Anterior cingulate cortex (tissue), 58 donors: Measurements from ENCODE around the gene MRPS18A.
A peak's percentile ranks its signal among the peaks of the same experiment; 100 is the strongest.
"Not testable (repeated sequence)": the region's sequence is repeated elsewhere in the genome, so short reads cannot be mapped to it uniquely, and the experiment has no call there.

Source experiments
- DNase-seq, 58 donors: peaks; one replicate each; lab custom pipeline; 2025; lab: John Stamatoyannopoulos, UW

MRPS18A gene

DNA sequence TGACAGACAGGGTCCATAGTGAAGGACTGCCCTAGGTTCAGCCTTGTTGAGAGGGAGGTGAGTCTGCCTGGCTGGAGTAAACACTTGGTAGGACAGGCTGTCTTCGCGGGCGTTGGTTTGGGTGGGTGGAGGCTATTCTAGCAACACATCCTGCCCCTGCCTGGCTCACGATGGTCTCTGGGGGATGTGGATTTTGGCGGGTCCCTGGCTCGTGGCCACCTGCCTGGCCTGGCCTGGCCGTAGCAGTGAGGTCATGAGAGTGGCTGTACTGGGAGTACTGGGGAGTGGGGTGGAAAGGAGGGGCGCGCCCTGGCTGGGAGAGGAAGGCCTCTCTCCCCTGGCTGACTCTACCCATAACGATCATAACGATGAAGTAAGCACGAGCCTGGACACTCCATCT is 30.2 kb upstream of the MRPS18A start:
- no peak for DNase-seq

DNA sequence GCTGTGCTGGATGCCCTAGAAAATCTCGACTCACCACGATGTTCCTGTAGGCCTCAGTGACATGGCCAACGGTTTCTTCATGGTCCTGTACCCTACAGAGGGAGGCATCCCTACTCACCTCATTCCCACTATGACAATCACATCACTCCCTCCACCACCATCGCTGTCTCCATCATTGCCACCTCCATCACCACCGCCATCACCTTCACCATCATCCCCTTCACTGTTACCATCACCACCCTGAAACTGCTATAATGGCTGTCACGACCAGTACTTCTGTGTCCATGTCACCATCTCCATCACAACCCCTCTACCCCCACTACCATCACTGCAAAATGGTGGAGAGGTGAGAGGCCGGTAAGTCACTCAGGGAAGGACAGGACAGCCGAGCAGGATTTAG is 29.8 kb upstream of the MRPS18A start:
- no peak for DNase-seq

DNA sequence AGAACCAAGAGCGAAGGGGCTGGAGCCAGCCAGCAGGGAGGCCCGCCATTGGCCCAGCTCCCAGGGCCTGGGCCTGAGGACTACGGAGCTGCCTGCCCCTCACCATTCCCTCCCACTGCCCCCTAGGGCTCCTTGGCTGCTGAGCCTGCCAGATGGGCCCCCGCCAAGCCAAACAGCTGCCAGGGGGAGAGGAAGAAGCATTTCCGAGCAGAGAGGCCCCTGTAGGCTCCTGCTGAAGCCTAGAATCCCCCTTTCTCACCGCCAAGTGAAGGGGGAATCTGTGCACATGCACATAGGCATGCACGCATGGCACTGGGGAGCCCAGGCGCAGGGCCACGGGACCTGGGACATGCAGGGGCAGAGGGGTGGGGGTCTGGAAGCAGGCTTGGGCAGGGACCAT is 28.5 kb upstream of the MRPS18A start:
- peak in 28 of 58 donors; percentile 5 to 70 (median 24) for DNase-seq

DNA sequence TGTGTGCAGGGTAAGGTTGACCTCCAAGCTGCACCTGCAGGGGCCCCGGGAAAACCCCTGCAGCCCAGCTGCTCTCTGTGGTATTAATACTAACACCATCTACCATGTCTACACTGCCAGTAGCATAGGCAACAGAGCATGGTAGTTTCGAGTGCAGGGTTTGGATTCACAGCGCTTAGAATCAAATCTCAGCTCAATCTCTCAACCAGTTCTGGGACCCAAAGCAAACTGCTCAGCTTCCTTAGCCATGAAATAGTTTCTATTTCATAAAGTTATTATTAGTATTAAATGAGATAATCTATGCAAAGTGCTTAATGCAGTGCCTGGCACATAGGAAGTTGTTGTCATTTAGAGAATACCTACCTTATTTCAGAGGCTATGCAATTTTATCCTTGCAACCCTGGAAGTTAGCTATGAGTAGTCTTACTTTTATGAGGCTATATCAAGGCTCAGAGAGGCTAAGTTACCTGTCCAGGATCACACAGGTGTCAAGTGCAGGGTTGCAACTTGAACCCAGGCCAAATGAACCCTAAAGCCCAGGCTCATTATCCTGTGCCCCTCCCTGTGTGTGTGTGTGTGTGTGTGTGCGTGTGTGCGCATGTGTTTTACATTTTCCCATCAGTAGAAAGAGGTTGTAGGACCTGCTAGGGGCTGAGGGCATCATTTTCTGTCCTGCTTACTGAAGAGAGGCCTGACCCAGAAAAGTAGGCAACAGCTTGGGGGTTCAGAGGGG is 27.6 kb upstream of the MRPS18A start:
- DNase-seq = no peak

DNA sequence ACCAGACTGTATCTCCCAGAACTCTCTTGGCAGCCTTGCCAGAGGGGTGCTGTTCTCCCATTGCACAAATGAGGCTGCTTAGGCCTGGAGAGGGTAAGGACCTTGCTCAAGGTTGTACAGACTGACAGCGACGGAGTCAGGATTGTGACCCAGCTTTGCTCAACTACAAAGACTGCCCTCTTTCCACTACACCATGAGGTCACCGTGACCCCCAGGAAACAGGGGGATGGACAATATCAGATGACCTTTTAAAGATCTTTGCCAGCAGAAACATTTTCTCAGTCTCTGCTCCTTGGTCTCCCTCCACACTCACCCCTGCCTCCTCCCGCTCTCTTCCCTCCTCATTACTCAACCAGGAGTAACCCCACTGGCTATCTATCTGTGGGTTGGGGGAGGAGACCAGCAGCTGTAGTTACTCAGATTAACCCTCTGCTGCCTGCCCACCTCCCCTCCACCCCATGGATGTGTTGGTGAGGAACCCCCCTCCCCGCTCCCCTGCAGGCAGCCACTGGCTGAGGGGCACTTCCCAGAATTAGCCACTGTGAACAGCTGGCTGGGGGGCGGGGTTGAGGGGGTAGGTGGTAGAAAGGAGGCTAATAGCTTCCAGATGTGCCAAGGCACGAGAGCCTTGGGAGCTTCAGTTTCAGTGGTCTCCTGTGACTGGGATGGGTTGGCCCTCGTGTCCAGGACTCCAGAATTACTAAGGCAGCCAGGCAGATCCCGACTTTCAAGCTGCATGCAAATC is 26.9 kb upstream of the MRPS18A start:
- DNase-seq = no peak

DNA sequence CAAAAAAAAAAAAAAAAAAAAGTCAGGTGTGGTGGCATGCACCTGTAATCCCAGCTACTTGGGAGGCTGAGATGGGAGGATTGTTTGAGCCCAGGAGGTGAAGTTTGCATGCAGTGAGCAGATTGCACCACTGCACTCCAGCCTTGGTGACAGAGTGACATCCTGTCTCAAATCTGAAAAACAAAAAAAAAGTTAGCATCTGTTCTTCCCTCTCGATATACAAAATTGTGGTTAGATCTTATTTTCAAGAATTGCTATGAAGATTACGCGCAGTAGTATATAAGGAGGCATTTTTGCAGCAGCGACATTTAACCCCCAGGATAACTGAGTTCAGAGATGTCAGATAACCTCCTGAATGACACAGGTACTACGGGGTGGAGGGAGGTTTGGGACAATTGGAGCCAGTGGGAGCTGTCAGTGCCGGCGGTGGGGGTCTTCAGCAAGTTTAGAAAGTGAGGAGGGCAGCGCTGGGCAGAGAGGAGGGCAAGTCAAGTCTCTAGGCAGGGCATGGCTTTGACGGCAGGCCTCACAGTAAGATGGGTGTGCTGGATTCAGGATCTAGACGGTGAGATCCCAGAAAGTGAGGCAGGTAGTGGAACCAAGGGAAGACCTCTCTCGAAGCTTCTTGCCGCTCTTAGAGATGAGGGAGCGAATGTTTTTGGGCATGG is 26.2 kb upstream of the MRPS18A start:
- no peak for DNase-seq

DNA sequence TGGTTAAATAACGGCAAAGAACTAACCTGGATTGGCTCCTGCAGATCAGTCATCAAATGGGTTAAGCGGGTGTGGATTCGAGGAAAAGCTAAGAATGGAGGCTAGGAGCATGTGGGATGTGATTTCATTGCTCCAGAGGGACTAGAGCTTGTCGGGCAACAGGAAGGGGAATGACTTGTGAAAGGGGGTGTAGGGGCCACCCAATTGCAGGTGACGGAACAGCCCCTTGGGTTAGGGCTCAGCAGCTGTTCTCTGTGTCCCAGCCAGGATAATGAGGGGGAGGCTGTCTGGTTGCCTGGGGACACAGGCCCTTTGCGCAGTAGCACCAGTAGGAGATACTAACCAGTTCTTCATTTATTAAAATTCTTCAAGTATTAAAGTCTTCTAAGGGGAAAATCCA is 25.0 kb upstream of the MRPS18A start:
- no peak for DNase-seq

DNA sequence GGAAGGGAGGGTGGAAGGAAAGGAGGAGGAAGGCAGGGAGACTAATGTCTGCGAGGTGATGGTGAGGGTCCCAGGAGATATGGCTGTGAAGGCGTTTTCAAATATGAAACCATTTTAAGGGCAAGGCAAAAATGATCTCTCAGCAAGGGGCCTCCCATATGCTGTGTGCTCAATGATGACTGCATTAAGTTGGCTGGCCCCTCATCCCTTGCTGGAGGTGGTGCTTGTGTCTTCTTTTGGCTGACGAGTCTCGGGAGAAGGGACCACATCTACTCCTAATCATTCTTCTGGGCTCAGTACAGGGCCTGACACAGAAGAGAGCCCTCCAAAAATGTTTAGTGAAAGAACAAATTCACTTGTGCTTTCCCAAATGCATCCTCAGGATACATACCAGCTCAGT is 23.0 kb upstream of the MRPS18A start:
- no peak for DNase-seq

DNA sequence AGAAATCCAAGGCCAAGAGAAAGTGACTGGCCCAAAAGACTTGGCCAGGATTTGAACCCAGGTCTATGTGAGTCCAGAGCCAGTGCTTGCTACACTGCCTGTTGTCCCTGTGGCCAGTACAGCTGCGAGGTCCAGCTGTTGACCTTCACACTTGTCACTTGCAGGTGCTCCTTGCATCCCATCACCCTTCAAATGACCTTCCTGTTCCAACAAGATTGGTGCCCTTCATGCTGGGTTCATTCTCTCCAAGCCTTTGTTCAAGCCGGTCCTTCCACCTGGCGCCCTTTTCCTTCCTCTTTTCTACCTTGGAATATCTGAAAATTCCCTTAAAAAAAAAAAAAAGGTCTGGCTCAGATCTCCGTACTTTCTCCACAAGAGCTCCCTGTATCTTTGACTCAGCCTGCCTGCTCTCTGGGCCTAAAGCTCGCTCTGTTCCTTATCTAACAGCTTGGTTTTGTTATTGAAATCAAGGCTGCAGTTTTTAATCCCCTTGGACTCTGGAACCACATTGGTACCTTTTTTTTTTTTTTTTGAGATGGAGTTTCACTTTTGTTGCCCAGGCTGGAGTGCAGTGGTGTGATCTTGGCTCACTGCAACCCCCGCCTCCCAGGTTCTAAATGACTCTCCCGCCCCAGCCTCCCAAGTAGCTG is 22.2 kb upstream of the MRPS18A start:
- DNase-seq = no peak

DNA sequence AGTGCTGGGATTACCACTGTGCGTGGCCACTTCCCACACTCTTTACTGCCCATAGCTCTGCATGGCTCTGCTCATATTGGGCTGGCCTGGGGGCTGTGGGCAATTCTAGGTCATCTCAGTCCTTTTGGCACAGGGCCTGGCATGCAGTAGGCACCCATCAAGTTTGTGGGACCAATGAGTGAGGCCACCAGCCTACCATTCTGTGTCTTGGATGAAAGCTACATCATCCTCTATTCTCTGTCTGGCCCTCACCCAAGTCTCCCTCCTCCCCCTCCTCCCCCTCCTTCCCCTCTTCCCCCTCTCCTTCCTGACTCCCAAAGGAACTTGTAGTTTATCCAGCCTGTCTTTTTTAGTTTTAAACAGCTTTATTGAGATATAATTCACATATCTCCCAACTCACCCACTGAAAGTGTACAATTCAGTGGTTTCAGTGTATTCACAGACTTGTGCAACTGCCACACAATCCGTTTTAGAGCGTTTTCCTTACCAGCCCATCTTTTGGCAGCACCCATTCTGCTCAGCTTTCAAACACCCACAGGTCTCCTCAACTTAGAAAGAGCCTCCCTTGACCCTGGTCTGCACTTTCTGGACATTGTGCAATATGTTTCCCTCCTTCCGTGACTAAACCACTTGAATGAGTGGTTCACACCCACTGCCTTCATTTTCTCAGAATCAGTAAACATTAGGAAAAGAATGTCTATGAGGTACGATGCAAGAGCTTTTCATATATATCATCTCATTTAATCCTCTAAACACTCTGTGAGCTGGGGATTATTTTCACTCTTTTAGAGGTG is 21.5 kb upstream of the MRPS18A start:
- DNase-seq = no peak

DNA sequence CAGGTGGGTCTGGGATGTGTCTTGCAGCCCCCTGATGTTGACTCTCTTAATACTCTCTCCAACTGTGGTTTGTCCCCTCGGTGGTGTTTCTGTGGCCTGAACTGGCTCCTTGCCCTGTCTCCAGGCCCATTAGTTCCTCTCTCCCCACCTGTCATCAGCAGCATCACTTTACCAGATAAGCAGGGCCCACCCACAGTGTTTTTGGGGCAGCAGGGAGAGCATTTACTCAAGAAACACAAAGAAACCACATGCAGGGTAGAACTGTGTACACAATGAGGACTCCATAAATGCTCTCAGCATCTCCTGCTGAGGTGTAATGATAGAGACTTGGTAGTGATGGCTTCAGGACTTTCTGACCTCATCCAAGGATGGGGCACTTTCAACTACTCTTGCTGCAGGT is 20.2 kb upstream of the MRPS18A start:
- DNase-seq = no peak

DNA sequence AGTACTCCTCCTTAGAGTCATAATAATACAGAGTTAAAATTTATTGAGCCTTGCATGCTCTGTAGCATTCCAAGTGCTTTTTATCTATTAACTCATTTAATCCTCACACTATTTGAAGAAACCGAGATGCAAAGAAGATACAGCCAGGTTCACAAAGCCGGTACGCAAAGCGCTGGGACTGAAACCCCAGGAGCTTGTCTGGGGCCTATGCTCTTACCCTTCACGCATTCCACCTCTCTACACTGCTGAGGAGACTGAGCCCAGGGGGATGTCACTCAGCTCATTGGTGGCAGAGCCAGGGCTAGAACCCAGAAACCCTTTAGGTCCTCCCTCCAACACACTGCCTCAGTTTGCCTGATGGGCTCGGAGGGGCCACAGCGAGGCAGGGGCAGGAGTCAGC is 19.7 kb upstream of the MRPS18A start:
- DNase-seq = no peak

DNA sequence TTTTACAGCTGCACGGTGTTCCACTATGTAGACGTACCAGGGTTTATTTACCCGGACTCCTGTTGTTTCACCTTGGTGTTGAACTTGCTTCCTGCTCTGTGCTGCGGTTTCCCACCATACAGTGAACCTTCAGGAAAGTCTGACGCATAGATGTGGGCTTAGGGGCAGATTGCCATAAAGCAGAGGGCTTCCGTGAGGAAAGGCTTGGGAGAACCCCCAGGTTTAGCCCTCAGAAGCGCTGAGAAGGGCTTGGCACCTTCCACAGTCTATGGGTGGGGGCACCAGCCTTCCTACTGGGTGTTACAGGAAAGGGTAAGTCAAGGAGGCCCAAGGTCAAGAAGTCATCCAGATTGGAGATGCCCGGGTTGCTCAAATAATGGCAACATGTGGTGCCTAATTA is 19.2 kb upstream of the MRPS18A start:
- DNase-seq = no peak

DNA sequence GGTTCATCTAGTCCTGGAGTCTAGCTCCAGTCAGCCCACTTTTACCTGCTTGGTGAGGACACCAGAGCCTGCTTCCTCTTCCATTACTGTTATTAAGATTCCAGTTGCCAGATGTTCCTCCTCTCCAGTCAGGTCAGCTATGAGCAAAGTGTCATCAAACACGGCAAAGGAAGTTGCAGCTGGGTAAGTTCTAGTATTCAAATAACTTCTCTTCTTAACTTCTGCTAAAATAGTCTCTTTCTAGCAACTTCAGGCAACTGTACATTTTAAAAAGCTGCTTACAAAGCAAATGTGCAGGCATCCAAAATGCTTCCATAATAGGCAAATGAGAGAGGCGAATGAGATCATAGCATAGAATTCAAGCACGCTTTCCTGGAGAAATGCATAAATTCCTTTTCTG is 18.4 kb upstream of the MRPS18A start:
- no peak for DNase-seq

DNA sequence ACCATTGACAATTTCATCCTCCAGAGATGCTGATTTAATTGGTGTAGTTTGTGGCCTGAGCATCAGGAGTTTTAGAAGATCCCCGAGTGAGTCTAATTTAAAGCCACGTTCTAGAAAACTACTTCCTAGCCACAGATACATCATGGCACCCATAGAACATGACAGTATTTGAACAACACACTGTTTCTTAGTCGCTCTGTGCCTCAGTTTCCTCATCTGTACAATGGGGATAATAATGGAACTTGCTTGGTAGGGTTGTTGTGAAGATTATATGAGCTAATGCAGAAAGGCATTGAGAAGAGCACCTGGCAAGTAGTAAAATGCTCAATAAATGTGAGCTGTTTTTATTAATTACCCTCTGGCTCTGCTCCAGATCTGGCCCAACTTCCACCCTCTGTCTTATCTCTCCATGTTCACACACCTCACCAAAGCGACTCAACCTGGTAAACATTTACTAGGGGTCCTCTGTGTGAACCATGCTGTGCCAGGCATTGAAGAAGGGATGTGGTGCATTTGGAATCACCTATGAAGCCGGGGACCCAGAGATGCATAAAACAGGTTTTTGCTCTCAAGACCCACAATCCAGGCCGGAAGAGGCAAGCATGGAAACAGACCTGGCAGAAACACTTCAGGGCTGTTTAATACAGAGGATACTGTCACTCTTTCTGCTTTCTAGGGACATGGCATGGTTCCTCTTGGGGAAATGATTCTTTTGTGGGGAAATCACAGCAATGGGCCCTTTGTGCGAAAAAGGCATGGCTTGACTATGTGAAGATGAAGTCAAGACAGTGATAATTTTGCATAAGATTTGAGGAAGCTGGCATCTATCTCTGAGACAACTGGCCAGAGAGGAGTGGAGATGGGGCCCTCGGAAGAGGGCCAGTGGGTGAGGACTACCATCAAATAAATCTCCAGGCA is 16.2 kb upstream of the MRPS18A start:
- no peak for DNase-seq

DNA sequence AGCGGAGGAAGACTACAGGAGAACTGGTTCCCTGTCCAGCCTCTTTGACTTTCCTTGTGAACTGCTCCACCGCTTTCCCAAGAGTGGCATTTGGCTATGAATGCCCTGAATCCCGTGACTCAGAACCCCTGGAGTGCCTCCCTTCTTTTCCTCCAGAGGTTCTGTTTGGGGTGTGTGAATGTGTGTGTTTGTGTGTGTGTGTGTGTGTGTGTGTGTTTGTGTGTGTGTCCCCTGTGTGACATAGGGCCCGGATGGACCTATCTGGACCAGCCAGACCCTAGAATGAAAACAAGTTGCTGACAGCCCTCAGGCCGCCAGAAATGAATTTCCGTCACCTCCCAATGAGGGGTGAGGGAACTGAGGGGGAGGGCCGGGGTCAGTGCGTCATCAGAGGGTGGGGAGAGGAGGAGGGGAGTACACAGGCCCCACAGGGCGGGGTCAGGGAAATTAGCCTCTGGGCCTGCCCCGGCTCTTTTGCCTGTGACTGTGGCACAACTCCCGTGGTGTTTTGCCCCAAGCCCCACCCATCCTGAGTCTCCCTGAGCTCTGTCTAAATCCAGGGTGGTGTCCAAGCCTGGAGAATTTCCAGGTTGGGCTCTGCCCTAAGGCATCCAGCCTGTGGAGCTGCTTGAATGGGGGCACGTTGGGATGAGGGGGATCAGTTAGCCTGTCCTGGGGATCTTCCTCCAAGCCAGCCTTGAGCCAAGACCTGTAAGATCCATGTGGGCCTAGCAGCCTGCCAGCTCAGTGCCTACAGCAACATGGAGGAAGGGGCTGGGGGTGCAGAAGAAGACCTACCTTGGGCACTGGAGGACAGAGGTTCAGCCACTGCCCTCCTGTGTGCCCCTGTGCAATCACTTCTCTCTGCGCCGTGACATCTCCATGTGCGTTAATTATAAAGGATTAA is 15.2 kb upstream of the MRPS18A start:
- DNase-seq = peak in 1 of 58 donors; percentile 18

DNA sequence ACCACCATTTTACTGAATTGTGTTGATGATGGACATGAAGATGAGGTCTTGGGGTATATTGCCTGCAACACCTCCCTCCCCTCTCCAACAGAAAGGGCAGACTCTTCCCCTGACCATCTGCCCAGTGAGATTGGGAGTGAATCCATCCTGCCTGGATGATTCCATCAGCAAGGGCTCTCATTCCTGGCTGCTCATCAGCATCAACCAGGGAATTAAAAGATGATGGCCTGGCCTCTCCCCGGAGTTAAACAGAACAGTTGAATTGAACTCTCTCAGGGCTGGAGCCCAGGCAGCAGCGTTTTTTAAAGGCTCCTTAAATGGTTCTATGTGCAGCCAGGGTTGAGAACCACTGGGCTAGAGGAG is 14.6 kb upstream of the MRPS18A start:
- DNase-seq = no peak

DNA sequence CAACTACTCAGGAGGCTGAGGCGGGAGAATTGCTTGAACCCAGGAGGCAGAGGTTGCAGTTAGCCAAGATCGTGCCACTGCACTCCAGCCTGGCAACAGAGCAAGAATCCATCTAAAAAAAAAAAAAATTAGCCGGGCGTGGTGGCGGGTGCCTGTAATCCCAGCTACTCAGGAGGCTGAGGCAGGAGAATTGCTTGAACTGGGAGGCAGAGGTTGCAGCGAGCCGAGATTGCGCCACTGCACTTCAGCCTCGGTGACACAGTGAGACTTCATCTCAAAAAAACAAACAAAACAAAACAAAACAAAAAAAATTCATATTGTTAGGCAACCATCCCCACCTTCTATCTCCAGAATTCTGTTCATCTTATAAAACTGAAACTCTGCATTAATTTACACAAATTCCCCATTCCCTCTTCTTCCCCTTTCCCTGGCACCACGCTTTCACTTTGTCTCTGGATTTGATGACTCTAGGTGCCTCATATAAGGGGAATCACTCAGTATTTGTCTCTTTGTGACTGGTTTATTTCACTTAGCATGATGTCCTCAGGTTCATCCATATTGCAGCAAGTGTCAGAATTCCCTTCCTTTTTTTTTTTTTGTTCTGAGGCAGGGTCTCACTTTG is 13.5 kb upstream of the MRPS18A start:
- not testable (repeated sequence) for DNase-seq
